Measurements from ENCODE around the gene RNF212.

Gene RNF212

DNA sequence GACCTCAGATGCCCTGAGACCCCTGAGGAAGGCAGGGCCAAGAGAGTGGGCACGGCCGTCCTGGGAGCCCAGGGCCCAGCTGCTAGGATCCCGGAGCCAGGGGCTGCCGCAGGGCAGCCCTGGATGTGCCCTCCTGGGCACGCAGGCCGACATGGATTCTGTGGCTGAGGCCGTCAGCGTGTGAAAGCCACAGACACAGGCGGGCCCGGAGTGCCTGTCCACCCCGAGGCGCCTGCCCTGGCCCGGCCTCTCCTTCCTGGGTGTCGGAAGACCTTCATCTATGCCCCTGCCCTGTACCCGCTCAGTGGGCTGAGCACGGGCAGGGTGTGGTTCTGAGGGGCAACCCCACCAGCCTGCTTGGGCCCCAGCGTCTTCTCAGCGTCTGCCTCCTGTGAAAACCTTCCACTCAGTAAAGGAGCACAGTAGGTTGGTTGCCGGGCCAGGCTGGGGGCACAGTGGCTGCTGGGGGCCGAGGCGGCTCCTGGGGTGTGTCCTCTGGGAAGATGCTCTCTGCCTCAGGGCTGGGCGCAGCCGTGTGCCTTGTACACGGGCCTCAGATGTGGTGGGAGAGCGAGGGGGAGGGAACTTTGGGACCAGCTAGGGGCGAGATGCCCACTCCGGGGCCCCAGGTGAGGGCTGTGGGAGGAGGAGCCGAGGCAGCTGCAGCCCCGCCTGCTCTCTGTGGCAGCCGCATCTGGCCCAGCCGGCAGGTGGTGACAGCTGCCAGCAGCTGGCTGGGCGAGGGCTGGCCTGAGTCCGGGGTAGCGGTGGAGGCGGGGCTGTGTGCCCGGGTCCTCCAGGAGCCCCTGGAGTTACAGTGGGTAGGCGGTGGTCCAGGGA lies 81.2 kb downstream of the RNF212 start:
- Histone ChIP-seq H3K27me3 (ENCODE audit: insufficient read depth, poor library complexity, severe bottlenecking) (no peaks in the 10 kb centered on the region), H3K27ac (replicated peaks) (no peak overlapping the region), H3K4me3 (replicated peaks; ENCODE audit: insufficient read depth, low read length) (no peak overlapping the region)
- TF ChIP-seq GABPA (IDR thresholded peaks at IDR 0.05; ENCODE audit: low read depth) = no peak
- no peak for TF ChIP-seq SPI1 (IDR thresholded peaks at IDR 0.05; ENCODE audit: borderline replicate concordance, low read depth)
- TF ChIP-seq POLR2AphosphoS5 (IDR thresholded peaks at IDR 0.05; ENCODE audit: low read depth) = no peak
- TF ChIP-seq, protein P1, sequence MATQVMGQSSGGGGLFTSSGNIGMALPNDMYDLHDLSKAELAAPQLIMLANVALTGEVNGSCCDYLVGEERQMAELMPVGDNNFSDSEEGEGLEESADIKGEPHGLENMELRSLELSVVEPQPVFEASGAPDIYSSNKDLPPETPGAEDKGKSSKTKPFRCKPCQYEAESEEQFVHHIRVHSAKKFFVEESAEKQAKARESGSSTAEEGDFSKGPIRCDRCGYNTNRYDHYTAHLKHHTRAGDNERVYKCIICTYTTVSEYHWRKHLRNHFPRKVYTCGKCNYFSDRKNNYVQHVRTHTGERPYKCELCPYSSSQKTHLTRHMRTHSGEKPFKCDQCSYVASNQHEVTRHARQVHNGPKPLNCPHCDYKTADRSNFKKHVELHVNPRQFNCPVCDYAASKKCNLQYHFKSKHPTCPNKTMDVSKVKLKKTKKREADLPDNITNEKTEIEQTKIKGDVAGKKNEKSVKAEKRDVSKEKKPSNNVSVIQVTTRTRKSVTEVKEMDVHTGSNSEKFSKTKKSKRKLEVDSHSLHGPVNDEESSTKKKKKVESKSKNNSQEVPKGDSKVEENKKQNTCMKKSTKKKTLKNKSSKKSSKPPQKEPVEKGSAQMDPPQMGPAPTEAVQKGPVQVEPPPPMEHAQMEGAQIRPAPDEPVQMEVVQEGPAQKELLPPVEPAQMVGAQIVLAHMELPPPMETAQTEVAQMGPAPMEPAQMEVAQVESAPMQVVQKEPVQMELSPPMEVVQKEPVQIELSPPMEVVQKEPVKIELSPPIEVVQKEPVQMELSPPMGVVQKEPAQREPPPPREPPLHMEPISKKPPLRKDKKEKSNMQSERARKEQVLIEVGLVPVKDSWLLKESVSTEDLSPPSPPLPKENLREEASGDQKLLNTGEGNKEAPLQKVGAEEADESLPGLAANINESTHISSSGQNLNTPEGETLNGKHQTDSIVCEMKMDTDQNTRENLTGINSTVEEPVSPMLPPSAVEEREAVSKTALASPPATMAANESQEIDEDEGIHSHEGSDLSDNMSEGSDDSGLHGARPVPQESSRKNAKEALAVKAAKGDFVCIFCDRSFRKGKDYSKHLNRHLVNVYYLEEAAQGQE (IDR thresholded peaks at IDR 0.05; ENCODE audit: insufficient replicate concordance, low read depth) = no peak
- TF ChIP-seq, protein P2, sequence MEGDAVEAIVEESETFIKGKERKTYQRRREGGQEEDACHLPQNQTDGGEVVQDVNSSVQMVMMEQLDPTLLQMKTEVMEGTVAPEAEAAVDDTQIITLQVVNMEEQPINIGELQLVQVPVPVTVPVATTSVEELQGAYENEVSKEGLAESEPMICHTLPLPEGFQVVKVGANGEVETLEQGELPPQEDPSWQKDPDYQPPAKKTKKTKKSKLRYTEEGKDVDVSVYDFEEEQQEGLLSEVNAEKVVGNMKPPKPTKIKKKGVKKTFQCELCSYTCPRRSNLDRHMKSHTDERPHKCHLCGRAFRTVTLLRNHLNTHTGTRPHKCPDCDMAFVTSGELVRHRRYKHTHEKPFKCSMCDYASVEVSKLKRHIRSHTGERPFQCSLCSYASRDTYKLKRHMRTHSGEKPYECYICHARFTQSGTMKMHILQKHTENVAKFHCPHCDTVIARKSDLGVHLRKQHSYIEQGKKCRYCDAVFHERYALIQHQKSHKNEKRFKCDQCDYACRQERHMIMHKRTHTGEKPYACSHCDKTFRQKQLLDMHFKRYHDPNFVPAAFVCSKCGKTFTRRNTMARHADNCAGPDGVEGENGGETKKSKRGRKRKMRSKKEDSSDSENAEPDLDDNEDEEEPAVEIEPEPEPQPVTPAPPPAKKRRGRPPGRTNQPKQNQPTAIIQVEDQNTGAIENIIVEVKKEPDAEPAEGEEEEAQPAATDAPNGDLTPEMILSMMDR (IDR thresholded peaks at IDR 0.05; ENCODE audit: insufficient read depth, low read length) = no peak
- no peak for DNase-seq (ENCODE audit: low read depth in 1 of 2, low spot score in 1 of 2)

DNA sequence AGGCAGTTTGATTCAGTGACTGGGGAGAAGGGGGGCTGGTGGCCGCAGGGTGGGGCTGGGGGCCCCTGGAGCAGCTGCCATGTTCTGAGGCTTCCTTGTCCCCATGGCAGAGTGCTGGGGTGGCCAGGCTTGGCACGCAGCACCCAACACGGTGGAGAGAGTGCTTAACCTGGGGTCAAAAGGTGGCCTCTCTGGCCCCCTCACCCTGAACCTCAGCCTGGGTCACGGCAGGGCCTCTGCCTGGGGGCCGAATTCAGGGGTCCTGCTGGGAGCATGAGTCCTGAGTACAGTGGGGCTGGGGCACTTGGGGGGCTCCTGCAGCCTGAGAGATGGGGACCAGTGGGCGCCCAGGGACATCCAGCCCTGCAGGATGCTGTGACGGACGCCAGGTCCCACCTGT lies 82.0 kb downstream of the RNF212 start:
- H3K27me3 ChIP-seq (ENCODE audit: insufficient read depth, poor library complexity, severe bottlenecking) = no peaks in the 10 kb centered on the region
- no peak overlapping the region for H3K27ac ChIP-seq (replicated peaks)
- no peak for TF ChIP-seq SPI1 (IDR thresholded peaks at IDR 0.05; ENCODE audit: borderline replicate concordance, low read depth)
- no peak for TF ChIP-seq POLR2AphosphoS5 (IDR thresholded peaks at IDR 0.05; ENCODE audit: low read depth)
- TF ChIP-seq, protein P1 (IDR thresholded peaks at IDR 0.05; ENCODE audit: insufficient replicate concordance, low read depth) = no peak
- TF ChIP-seq, protein P2 (IDR thresholded peaks at IDR 0.05; ENCODE audit: insufficient read depth, low read length) = no peak
- TF ChIP-seq GABPA (IDR thresholded peaks at IDR 0.05; ENCODE audit: low read depth) = no peak
- no peak overlapping the region for H3K4me3 ChIP-seq (replicated peaks; ENCODE audit: insufficient read depth, low read length)
- DNase-seq (ENCODE audit: low read depth in 1 of 2, low spot score in 1 of 2) = no peak

DNA sequence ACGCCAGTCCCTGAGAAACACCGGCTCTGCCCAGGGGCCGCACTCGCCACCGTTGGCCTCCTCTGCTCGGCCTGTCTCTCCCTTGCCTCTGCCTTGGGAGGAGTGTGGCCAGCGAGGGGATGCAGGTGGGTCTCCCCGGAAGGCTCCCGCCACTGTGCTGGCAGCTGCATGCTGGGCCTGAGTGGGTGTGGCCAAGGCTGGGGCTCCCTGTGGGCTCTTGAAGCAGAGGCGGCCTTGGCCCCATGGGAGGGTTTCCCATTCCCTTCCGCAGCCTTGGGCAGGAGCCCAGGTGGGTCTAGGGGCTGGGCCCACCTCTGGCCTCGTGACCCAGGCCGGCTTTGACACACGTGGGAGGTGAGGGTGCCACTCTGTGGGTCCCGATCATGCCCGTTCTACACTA lies 82.8 kb downstream of the RNF212 start:
- Histone ChIP-seq H3K4me3 (replicated peaks; ENCODE audit: insufficient read depth, low read length) (no peak overlapping the region), H3K27me3 (ENCODE audit: insufficient read depth, poor library complexity, severe bottlenecking) (no peaks in the 10 kb centered on the region), H3K27ac (replicated peaks) (no peak overlapping the region)
- TF ChIP-seq, protein P1 (IDR thresholded peaks at IDR 0.05; ENCODE audit: insufficient replicate concordance, low read depth) = no peak
- TF ChIP-seq POLR2AphosphoS5 (IDR thresholded peaks at IDR 0.05; ENCODE audit: low read depth) = no peak
- TF ChIP-seq, protein P2 (IDR thresholded peaks at IDR 0.05; ENCODE audit: insufficient read depth, low read length) = no peak
- no peak for TF ChIP-seq SPI1 (IDR thresholded peaks at IDR 0.05; ENCODE audit: borderline replicate concordance, low read depth)
- no peak for TF ChIP-seq GABPA (IDR thresholded peaks at IDR 0.05; ENCODE audit: low read depth)
- no peak for DNase-seq (ENCODE audit: low read depth in 1 of 2, low spot score in 1 of 2)

All from HL-60 (cell line).